Measurements from ENCODE around the gene CSTPP1. TPM values are rescaled to one million over a fixed set of nuclear protein-coding genes. Genes with fewer than 3 reads are reported as not detected.
"Not testable (repeated sequence)": the region's sequence is repeated elsewhere in the genome, so short reads cannot be mapped to it uniquely, and the experiment has no call there.

The CSTPP1 gene
- total RNA-seq, 1 experiment from 2014 or later, result 11.3 TPM

GRCh38 chr11:46997796-46998195 is 61.2 kb downstream of the CSTPP1 start:
- not testable (repeated sequence) for H3K4me3 ChIP-seq; DNase-seq (ENCODE audit: low read depth in 1 of 2, low spot score in 2 of 2); H3K4me1 ChIP-seq (replicated peaks); H3K27ac ChIP-seq; H3K9me3 ChIP-seq (replicated peaks); H3K36me3 ChIP-seq; H3K27me3 ChIP-seq (replicated peaks)

DNA sequence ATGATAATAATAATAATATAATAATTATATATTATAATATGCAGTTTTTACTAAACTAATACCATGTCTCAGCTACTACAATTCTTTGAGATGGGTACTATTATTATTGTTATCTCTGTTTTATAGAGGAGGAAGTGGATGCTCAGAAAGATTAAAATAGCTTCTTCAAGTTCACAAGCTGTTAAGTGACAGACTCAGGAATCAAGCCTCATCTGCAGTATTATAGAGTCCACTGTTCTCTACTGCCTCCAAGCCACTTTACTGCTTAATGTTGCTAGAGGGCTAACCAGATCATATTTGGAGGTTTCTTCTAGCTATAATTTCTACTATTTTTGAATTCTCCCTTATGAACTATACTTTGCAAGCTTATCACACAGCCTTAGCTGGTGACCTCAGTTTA is 62.7 kb downstream of the CSTPP1 start:
- H3K27ac ChIP-seq, result no peak overlapping the region

DNA sequence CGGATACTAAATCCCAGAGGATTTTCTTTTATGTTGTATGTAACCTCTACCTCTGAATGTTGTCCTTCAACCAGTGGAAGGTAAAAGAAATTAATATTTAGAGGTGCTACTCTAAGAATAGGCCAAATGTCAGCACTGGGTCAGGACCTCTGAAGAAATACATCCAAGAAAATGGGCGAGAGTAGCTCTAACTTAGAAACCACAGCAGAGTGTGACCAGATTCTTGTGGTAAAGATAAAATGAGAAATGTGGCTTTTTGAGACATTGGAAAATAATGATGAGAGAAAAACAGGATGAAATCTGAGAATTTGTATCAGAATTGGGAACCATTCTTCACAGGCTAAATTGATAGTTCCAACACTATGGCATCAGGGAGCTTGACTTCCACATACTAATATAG is 63.5 kb downstream of the CSTPP1 start:
- H3K9me3 ChIP-seq (replicated peaks), result no peaks in the 10 kb centered on the region
- H3K27me3 ChIP-seq (replicated peaks), result no peaks in the 10 kb centered on the region
- H3K4me3 ChIP-seq, result no peak overlapping the region
- H3K36me3 ChIP-seq, result peaks cover 4% of the 10 kb centered on the region; the same call in 1 of the 2 replicates
- H3K27ac ChIP-seq, result no peak overlapping the region
- H3K4me1 ChIP-seq (replicated peaks), result peaks cover 15% of the 10 kb centered on the region
- DNase-seq (ENCODE audit: low read depth in 1 of 2, low spot score in 2 of 2), result no peak

More for the DNA sequence above, 62.7 kb downstream of the CSTPP1 start:
- H3K27me3 ChIP-seq (replicated peaks), result no peaks in the 10 kb centered on the region
- no peak for DNase-seq (ENCODE audit: low read depth in 1 of 2, low spot score in 2 of 2)
- no peaks in the 10 kb centered on the region for H3K9me3 ChIP-seq (replicated peaks)
- no peak overlapping the region for H3K4me3 ChIP-seq
- peaks cover 4% of the 10 kb centered on the region; the same call in 1 of the 2 replicates for H3K36me3 ChIP-seq
- peaks cover 6% of the 10 kb centered on the region for H3K4me1 ChIP-seq (replicated peaks)

DNA sequence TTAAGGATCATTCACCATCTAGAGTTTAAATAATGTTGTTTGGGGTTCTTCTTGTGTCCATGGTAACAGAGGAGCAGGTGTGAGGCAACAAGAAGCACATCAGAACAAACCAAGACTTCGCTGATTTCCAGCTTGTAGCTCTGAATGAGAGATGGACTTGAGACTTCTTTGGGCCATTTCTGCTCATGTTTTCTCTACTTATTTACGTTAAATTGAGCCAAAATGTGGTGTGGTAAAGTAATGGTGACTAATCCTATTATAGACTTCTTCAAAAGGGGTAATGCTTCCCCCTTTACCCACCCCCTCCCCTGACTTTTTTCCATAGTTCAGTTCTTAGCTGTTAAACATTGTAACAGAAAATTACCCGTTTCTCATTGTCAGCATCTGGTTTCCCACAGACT is 65.2 kb downstream of the CSTPP1 start:
- Histone ChIP-seq H3K9me3 (replicated peaks) (no peaks in the 10 kb centered on the region), H3K27ac (no peak overlapping the region), H3K27me3 (replicated peaks) (no peaks in the 10 kb centered on the region), H3K36me3 (peaks cover 4% of the 10 kb centered on the region; the same call in 1 of the 2 replicates), H3K4me1 (replicated peaks) (peaks cover 15% of the 10 kb centered on the region), H3K4me3 (no peak overlapping the region)
- no peak for DNase-seq (ENCODE audit: low read depth in 1 of 2, low spot score in 2 of 2)

DNA sequence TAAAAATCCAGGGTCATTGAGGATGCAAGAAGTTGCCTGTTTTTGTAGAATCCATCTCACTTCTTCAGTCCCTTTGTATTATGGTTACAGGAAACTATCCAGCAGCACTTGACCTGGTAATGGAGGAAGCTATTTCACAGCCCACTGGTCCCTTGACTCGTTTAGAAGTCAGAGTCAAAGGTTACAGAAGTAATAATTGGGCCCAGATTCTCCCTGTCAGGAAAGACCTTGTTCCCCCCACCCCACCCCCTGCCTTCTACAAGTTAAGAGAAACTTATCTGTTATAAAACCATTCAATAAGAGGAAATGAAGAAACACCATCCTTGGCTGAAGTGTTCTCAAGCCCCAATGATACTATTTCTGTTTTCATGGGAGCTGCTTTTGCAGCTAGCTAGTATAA is 65.8 kb downstream of the CSTPP1 start:
- Histone ChIP-seq H3K27me3 (replicated peaks) (no peaks in the 10 kb centered on the region), H3K36me3 (peaks cover 4% of the 10 kb centered on the region; the same call in 1 of the 2 replicates), H3K4me3 (no peak overlapping the region), H3K9me3 (replicated peaks) (no peaks in the 10 kb centered on the region), H3K27ac (no peak overlapping the region), H3K4me1 (replicated peaks) (peaks cover 15% of the 10 kb centered on the region)
- DNase-seq (ENCODE audit: low read depth in 1 of 2, low spot score in 2 of 2), result no peak

GRCh38 chr11:47003180-47003877 is 66.8 kb downstream of the CSTPP1 start:
- H3K27me3 ChIP-seq (replicated peaks), result no peaks in the 10 kb centered on the region
- H3K36me3 ChIP-seq, result peaks cover 4% of the 10 kb centered on the region; the same call in 1 of the 2 replicates
- peaks cover 15% of the 10 kb centered on the region for H3K4me1 ChIP-seq (replicated peaks)
- no peaks in the 10 kb centered on the region for H3K9me3 ChIP-seq (replicated peaks)
- H3K4me3 ChIP-seq, result no peak overlapping the region
- no peak for DNase-seq (ENCODE audit: low read depth in 1 of 2, low spot score in 2 of 2)
- H3K27ac ChIP-seq, result no peak overlapping the region

- no peaks in the 10 kb centered on the region for H3K27me3 ChIP-seq (replicated peaks)
- peaks cover 4% of the 10 kb centered on the region; the same call in 1 of the 2 replicates for H3K36me3 ChIP-seq
- H3K27ac ChIP-seq, result no peak overlapping the region
- H3K4me1 ChIP-seq (replicated peaks), result peaks cover 15% of the 10 kb centered on the region
- DNase-seq (ENCODE audit: low read depth in 1 of 2, low spot score in 2 of 2), result peak; percentile 56 to 58
- no peak overlapping the region for H3K4me3 ChIP-seq
- no peaks in the 10 kb centered on the region for H3K9me3 ChIP-seq (replicated peaks)
These were observed 68.1 kb downstream of the CSTPP1 start for GRCh38 chr11:47004595-47005033.

GRCh38 chr11:47005441-47005840 is 68.9 kb downstream of the CSTPP1 start:
- no peaks in the 10 kb centered on the region for H3K36me3 ChIP-seq
- H3K27ac ChIP-seq, result no peak overlapping the region
- no peak for DNase-seq (ENCODE audit: low read depth in 1 of 2, low spot score in 2 of 2)
- no peak overlapping the region for H3K4me3 ChIP-seq
- no peaks in the 10 kb centered on the region for H3K9me3 ChIP-seq (replicated peaks)
- peaks cover 15% of the 10 kb centered on the region for H3K4me1 ChIP-seq (replicated peaks)
- H3K27me3 ChIP-seq (replicated peaks), result no peaks in the 10 kb centered on the region

GRCh38 chr11:47007579-47007978 is 71.0 kb downstream of the CSTPP1 start:
- DNase-seq (ENCODE audit: low read depth in 1 of 2, low spot score in 2 of 2), result no peak

GRCh38 chr11:47010179-47010578 is 73.6 kb downstream of the CSTPP1 start:
- Histone ChIP-seq H3K4me1 (replicated peaks) (no peaks in the 10 kb centered on the region; the same call in 1 of the 2 replicates), H3K36me3 (no peaks in the 10 kb centered on the region), H3K27ac (no peak overlapping the region), H3K9me3 (replicated peaks) (no peaks in the 10 kb centered on the region), H3K4me3 (no peak overlapping the region), H3K27me3 (replicated peaks) (no peaks in the 10 kb centered on the region)
- no peak for DNase-seq (ENCODE audit: low read depth in 1 of 2, low spot score in 2 of 2)

More at GRCh38 chr11:47007579-47007978, 71.0 kb downstream of the CSTPP1 start:
- Histone ChIP-seq H3K27ac (no peak overlapping the region), H3K4me3 (no peak overlapping the region), H3K27me3 (replicated peaks) (no peaks in the 10 kb centered on the region), H3K36me3 (no peaks in the 10 kb centered on the region), H3K9me3 (replicated peaks) (no peaks in the 10 kb centered on the region), H3K4me1 (replicated peaks) (peaks cover 15% of the 10 kb centered on the region)

- H3K4me3 ChIP-seq, result no peak overlapping the region
- no peaks in the 10 kb centered on the region for H3K36me3 ChIP-seq
- H3K27ac ChIP-seq, result no peak overlapping the region
- no peak for DNase-seq (ENCODE audit: low read depth in 1 of 2, low spot score in 2 of 2)
- H3K9me3 ChIP-seq (replicated peaks), result no peaks in the 10 kb centered on the region
- no peaks in the 10 kb centered on the region for H3K27me3 ChIP-seq (replicated peaks)
- no peaks in the 10 kb centered on the region for H3K4me1 ChIP-seq (replicated peaks)
These were observed 77.5 kb downstream of the CSTPP1 start for GRCh38 chr11:47014097-47014496.

DNA sequence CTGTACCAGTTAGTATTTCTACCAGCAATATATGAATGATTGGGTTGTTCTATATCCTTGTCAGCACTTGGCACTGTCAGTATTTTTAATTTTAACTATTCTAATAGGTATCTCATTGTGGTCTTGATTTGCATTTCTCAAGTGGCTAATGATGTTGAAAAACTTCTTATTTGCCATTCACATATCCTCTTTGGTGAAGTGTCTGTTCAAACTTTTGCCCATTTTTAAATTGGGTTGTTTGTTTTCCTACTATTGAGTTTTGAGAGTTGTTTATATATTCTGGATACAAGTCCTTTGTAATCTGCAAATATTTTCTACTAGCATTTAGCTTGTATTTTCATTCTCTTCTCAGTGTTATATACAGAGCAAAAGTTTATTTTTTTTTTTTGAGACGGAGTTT is 82.1 kb downstream of the CSTPP1 start:
- H3K4me1 ChIP-seq (replicated peaks), result 0 out of 2 replicates have a peak, but pooled peaks cover 3% of the 10 kb centered on the region
- no peaks in the 10 kb centered on the region for H3K36me3 ChIP-seq
- no peak overlapping the region for H3K27ac ChIP-seq
- no peaks in the 10 kb centered on the region for H3K9me3 ChIP-seq (replicated peaks)
- DNase-seq (ENCODE audit: low read depth in 1 of 2, low spot score in 2 of 2), result peak in 1 of 2 experiments; percentile 7
- H3K27me3 ChIP-seq (replicated peaks), result no peaks in the 10 kb centered on the region
- H3K4me3 ChIP-seq, result no peak overlapping the region

GRCh38 chr11:47020793-47021526 is 84.4 kb downstream of the CSTPP1 start:
- DNase-seq (ENCODE audit: low read depth in 1 of 2, low spot score in 2 of 2), result no peak
- Histone ChIP-seq H3K4me3 (no peak overlapping the region), H3K9me3 (replicated peaks) (no peaks in the 10 kb centered on the region)

DNA sequence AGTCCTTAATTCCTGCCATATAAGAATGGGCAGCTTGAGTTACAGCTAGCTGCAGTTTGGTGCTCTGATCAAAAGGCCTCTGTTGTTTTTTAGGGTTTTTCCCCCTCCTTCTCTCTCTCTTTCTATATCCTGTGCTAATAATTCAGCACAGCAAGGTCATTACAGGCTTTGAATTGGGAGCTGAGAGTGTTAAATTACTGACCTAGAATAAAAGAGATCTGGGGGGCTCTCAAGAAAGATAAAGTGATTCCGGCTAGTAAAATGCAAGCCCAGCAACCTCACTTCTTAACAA is 84.9 kb downstream of the CSTPP1 start:
- no peaks in the 10 kb centered on the region for H3K36me3 ChIP-seq
- H3K4me1 ChIP-seq (replicated peaks), result 0 out of 2 replicates have a peak, but pooled peaks cover 3% of the 10 kb centered on the region
- H3K27ac ChIP-seq, result no peak overlapping the region
- no peak for DNase-seq (ENCODE audit: low read depth in 1 of 2, low spot score in 2 of 2)
- no peaks in the 10 kb centered on the region for H3K9me3 ChIP-seq (replicated peaks)
- H3K27me3 ChIP-seq (replicated peaks), result 0 out of 2 replicates have a peak, but pooled peaks cover 2% of the 10 kb centered on the region
- no peak overlapping the region for H3K4me3 ChIP-seq

More at GRCh38 chr11:47020793-47021526, 84.4 kb downstream of the CSTPP1 start:
- Histone ChIP-seq H3K27ac (no peak overlapping the region), H3K27me3 (replicated peaks) (0 out of 2 replicates have a peak, but pooled peaks cover 2% of the 10 kb centered on the region), H3K4me1 (replicated peaks) (0 out of 2 replicates have a peak, but pooled peaks cover 3% of the 10 kb centered on the region), H3K36me3 (no peaks in the 10 kb centered on the region)
